ENCODE measurements around the gene GAMT.

The GAMT gene

DNA sequence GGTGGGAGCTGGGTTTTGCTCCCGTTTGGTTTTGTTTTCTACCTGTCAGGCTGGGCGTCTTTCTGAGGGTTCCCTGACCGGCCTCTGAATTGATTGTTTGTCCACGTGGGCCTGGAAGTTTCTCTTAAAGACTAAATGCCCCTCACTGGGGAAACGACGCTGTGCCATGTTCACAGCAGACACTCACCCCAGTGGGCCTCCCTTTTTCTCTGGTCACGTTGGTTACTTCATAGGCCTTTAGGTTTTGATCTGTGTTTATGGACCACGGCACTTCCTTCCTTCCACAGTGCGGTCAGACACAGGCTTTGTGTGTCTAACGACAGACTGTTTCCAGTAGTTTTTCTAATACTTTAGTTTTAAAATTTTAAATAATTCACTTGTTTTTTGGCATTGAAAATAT lies 37.7 kb downstream of the GAMT start:
- DNase-seq: peak in 2 of 5 donors; percentile 16 to 17

DNA sequence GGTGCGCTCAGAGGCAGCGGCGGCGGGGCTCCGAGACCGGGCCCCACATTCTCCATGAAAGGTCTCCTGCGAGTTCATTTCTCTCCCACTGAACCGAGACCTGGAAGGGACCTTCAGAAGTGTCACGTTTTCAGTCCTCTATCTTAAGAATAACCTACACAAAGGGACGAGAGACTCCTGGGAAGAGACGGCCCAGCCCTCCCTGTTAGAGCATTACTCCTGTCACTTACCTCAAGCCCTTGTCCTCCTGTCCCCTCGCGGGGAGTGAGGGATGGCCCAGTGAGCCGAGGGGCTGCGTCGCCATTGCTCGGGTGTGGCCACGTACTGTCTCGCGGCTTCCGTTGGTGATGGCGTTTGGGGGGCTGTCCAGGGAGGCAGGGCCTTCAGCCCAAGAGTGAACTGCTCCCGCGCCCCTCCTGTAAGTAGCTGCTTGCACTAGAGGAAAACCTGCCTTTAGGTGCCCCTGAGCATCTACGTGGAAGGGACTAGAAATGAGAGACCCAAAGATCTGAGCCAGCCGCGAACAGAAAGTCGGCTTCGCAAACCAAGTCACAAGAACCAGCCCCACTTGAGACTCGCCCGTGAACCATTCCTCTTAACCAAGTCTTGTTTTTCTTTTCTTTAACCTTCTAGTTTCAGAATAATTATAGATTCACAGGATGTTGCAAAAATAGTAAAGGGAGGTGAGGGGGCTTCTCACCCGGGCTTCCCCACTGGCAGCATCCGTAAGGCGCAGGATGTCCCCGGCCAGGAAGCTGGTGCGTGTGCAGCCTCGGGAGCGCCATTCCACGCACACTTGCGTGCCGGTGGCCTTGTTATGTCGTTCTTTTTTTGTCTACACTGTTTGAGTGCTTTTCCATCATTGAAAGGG lies 38.7 kb downstream of the GAMT start:
- no peak for DNase-seq

DNA sequence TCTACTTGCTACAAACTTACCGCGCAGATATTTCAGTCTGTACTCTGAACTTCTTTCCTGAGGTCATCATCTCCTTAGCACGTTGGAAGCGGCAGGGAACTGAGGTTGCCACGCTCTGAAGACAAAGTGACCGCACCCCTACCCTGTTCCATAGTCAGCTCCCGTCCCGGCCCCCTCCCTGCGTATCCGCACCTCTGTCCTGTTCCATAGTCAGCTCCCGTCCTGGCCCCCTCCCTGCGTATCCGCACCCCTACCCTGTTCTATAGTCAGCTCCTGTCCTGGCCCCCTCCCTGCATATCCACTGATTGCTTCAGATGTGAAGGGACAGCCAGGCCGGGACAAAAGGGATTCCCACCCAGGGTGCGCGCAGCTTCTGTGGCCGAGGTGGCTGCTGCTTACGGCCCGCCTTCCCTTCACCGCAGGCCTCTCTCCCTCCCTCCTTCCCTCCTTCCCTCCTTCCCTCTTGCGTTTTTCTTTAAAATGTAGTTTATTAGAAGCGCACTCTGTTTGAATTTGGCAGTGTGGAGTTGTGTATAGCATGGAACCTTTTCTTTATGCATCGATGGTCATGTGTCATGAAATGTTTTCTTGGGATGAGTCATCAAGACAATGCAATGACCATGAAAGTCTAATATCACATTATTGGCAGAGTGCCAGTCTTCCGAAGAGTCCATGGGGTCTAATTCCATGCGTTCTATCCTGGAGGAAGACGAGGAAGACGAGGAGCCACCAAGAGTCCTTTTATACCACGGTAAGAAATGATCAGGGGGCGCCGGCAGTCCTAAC lies 39.5 kb downstream of the GAMT start:
- DNase-seq: no peak

DNA sequence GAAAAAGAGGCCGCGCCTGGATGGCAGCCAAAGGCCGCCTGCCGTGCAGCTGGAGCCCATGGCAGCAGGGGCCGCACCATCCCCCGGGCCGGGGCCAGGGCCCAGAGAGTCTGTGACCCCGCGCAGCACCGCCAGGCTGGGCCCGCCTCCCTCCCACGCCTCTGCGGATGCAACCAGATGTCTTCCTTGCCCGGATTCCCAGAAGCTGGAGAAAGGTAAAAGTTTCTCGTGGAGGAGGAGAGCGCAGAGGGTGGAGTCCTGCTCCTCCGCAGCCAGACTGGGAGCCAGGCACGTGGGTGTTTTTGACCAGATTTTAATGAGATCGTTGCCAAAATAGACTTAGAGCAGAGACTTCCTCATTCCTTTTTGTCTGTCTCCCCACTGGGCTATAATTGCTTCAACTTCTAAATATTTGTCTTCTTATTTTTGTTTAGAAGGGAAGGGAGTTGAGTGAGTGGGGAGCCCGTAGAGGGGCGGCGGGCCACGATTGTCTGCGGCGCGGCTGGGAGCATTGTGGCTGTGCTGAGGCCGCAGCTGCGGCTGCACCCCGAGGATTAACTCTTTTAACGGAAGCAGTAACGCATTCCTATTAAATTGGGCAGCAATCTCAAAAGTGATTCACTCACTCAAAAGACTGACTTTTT lies 40.4 kb downstream of the GAMT start:
- DNase-seq: no peak

DNA sequence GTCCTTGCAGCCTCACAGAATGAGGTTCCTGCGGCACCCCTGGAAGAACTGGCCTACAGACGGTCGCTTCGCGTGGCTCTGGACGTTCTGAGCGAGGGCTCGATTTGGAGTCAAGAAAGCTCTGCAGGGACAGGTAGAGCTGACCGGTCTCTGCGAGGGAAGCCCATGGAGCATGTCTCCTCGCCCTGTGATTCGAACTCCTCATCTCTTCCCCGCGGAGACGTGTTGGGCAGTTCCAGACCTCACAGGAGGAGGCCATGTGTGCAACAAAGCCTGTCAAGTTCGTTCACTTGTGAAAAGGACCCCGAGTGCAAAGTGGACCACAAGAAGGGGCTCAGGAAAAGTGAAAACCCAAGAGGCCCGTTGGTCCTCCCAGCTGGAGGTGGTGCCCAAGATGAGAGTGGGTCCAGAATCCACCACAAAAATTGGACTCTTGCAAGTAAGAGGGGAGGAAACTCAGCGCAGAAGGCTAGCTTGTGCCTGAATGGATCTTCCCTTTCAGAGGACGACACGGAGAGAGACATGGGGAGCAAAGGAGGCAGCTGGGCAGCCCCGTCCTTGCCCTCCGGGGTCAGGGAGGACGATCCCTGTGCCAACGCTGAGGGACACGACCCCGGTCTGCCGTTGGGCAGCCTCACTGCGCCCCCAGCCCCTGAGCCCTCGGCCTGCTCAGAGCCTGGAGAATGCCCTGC lies 41.1 kb downstream of the GAMT start:
- no peak for DNase-seq

DNA sequence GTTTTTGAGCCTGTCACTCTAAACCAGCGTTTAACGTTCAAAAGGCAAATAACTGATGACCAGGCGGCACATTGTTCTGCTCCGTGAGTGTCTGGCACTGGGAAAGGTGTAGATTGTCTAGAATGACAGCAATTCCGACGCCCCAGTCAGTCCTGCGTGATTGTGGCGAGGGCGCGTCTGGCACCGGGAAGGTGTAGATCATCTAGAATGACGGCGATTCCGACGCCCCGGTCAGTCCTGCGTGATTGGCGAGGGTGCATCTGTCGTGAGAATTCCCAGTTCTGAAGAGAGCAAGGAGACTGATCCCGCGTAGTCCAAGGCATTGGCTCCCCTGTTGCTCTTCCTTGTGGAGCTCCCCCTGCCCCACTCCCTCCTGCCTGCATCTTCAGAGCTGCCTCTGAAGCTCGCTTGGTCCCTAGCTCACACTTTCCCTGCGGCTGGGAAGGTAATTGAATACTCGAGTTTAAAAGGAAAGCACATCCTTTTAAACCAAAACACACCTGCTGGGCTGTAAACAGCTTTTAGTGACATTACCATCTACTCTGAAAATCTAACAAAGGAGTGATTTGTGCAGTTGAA lies 43.7 kb downstream of the GAMT start:
- DNase-seq: no peak

DNA sequence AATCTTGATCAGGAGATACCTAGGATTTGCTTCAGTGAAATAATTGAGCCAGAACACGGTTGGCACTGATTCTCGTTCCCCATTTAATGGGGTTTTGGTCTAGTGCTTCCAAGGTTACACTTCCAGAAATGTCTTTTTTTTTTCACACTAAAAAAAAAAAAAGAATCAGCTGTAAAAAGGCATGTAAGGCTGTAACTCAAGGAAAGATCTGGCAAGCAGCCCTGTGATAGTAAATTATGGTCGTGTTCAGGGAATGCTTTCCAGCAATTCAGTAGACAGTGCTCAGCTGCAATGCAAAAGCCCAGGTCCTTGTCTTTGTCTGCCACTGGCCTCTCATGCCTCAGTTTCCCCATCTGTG lies 44.9 kb downstream of the GAMT start:
- DNase-seq: no peak

DNA sequence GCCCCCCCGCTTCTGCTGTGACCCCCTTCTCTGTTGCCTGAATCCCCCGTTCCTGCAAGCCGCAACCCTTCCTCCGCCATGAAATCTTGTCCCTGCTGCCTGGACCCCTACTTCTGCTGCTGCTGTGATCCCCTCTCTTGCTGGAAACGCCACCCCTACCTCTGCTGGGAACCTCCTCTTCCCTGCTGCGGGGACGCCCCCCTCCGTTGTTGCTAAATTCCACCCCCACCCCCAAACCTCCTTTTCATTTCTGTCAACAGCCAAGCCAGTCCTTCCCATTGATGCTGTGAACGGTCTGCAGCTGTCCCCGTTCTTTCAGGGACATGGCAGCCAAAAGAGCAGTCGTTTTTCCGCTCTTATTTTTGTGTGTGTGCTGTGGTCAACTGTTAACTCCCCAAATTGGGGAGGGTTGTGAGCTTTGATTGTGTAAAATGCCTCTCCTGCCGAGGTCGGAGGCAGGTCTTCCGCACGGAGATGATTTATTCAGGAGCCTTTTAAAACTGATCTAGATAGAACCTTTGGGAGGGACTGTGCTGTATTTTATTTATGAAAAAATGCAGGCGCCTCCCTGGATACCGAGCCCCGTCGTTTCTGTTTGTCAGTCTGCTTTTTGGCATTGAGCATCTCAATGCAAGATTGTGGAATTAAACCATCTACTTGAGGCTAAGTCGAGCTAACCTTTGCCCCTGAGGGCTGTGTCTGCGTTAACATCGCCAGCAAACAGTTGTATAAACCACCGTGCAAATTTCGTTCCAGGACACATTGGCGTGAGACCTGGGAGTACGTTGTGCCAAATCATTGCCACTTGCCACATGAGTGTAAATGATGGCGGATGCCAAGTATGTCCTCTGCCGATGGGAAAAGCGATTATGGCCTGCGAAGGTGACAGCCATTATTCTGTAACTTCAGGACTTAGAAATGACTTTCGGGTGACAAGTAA lies 45.5 kb downstream of the GAMT start:
- no peak for DNase-seq

DNA sequence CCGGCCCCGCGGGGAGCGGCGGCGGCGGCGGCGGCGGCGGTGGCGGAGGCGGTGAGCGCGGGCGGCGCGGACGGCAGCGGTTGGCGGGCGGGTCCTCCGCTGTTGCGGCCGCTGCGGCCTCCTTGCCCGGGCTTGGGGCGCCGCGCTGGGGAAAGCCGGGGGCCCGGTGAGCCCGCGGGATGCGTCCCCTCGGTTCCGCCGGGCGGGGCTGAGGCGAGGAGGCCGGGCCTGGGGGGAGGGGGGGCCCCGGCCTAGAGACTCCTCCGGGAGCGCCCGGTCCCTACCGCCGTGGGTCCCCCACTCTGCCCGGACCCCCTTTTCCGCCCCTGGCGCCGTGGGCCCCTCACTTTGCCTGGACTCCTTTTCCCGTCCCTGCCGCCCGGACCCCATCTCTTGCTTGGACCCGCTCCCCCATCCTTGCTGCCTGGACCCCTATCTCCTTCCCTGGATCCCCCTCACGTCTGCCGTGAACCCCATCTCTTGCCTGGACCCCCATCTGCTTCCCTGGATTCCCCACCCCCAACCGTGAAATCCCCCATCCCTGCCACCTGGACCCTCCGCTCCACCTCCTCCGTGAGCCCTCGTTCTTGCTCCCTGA lies 46.3 kb downstream of the GAMT start:
- peak in 1 of 5 donors; percentile 22 for DNase-seq

DNA sequence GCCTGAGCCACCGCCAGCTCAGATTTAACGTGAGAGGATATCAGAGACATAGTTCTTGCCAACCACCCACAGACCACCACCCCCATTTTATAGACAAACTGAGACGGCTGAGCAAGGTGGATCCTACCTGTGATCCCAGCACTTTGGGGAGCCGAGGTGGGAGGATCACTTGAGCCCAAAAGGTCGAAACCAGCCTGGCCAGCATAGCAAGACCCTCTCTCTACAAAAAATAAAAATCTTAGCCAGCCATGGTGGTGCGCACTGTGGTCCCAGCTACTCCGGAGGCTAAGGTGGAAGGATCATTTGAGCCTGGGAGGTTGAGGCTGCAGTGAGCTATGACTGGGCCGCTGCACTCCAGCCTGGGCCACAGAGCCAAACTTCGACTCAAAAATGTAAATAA lies 48.2 kb downstream of the GAMT start:
- no peak for DNase-seq

DNA sequence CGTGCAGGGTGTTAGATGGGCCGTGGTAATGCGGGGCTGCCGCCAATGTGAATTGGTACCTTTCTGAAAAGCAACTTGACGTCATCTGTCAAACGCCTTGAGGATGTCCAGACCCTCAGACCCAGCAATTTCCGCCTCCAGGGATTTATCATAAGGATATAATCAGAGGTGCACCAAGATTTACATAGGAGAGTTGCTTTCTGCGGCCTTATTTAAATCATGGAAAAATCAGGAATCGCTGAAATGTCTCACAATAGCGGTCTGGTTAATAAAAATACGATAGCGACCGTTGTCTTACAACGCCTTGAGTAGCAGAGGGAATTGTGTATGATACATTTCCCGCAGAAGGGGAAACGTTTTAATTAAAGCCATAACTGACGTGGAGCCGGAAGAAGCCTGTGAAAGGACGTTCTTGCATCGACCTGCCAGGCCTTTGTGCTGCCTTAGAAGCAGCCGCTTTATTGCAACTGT lies 49.9 kb downstream of the GAMT start:
- no peak for DNase-seq

DNA sequence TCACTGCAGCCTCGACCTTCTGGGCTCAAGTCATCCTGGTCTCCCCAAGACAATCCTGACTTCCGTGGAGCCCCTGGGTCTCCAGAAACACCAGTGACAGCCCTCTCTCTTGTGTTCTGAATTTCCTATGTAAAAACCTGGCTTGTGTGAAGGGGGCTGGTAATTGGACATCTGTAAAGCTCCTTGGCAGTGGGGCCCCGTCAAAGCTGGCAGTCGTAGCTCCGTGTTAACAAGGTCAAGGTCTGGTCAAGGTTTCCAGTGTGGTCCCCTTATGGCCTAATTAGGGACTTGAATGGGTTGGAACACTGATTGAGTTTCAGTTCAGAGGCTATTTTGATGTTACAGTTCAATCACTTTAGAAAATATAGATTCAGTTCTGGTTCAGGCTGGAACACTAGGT lies 50.5 kb downstream of the GAMT start:
- DNase-seq: no peak

DNA sequence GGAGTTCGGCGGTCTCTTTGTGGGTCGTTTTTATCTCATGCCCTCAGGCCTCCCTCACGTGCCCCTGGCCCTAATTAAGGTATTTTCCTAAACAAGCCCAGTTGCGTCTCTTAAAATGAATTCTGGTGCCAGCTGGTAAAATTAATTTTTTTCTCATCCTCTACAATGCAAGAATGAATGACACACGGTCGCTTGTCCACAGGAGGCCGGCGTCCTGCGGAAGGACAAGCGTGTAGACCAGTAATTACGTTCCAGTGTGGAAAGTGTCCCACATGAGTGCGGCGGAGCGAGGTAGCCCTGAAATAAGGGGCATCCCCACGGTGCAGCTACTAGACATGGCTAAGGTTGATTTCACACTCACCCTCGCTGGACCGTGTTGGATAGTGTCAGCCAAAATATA lies 52.1 kb downstream of the GAMT start:
- no peak for DNase-seq

All from T-helper 1 cell (primary cell).